NCI-H345 treated with DMSO at 0.1 percent for 48 hours (cell line): Measurements from ENCODE around the gene CALML3.
"Not testable (repeated sequence)": the region's sequence is repeated elsewhere in the genome, so short reads cannot be mapped to it uniquely, and the experiment has no call there.

ENCODE experiments used
- DNase-seq: peaks from one replicate; lab custom pipeline; 2025; ENCODE audit not compliant: unreplicated experiment; lab: John Stamatoyannopoulos, UW

Gene CALML3

DNA sequence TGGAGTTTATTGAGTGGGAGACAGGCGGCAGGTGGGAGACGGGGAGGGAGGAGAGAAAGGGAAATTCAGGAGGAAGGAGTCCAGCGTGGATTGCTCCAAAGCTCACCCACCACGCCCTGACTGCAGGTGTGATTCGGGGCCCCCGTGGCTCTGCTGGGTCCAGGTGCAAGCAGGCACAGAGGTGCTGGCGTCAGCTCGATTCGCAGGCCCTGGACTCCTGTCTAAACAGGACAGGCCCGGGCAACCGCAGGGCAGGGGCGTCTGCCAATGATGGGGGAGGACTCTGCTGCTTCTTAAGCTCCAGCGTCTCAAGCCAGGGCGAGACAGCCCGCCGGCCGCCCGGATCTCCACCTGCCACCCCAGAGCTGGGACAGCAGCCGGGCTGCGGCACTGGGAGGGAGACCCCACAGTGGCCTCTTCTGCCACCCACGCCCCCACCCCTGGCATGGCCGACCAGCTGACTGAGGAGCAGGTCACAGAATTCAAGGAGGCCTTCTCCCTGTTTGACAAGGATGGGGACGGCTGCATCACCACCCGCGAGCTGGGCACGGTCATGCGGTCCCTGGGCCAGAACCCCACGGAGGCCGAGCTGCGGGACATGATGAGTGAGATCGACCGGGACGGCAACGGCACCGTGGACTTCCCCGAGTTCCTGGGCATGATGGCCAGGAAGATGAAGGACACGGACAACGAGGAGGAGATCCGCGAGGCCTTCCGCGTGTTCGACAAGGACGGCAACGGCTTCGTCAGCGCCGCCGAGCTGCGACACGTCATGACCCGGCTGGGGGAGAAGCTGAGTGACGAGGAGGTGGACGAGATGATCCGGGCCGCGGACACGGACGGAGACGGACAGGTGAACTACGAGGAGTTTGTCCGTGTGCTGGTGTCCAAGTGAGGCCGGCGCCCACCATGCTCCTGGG is at the start of gene CALML3:
CALML3 (plus strand) TSS at position 321 of the 920 bp plus-strand sequence; CDS start at position 446, 125 bp downstream.
- no peak for DNase-seq

DNA sequence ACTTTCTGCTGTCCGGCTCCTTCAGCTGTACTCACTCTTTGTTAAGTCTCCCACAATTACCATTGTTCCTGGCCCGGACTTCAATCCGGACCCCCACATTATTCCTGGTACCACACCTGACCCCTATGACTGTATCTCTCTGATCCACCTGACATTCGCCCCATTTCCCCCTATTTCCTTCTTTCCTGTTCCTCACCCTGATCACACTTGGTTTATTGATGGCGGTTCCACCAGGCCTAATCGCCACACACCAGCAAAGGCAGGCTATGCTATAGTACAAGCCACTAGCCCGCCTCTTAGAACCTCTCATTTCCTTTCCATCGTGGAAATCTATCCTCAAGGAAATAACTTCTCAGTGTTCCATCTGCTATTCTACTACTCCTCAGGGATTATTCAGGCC is 49.7 kb upstream of the CALML3 start:
- DNase-seq, result not testable (repeated sequence)

DNA sequence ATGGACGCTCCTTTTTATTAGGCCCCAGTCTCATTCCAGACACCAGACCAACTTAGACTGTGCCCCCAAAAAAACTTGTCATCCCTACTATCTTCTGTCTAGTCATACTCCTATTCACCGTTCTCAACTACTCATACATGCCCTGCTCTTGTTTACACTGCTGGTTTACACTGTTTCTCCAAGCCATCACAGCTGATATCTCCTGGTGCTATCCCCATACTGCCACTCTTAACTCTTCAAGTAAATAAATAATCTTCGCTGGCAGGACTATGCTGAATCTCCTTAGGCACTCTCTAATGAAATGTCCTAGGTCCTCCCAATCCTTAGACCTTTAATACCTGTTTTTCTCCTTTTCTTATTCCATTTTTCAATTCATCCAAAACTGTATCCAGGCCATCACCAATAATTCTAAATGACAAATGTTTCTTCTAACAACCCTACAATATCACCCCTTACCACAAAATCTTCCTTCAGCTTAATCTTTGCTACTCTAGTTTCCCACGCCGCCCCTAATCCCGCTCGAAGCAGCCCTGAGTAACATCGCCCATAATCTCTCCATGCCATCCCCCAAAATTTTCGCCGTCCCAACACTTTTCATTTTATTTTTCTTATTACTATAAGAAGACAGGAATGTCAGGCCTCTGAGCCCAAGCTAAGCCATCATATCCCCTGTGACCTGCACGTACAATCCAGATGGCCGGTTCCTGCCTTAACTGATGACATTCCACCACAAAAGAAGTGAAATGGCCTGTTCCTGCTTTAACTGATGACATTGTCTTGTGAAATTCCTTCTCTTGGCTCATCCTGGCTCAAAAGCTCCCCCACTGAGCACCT is 48.6 kb upstream of the CALML3 start:
- DNase-seq, result not testable (repeated sequence)

DNA sequence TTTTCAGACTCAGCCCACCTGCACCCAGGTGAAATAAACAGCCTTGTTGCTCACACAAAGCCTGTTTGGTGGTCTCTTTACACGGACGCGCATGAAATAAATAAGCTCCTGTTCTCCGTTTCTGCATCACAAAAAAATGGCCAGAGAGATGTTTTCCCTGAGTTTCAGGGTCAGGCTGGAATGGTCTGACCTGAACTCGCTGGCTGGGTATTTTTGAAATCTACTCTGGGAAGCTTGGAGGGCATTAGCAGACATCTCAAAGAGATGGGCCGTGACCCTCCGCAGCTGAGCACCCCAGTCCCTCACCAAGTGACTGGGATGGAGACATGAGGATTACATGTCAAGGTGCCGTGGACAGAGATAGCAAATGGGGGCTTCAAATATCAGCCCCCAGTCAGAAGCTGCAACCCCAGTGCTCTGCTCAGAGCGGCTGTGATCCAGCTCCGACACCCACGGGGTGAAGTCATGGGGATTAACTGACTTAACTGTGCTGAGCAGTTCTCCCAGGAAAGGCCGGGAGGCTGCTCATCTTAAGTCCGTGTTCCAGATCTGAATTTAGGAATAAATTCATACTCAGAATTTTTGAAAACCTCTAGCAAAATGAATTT is 47.7 kb upstream of the CALML3 start:
- no peak for DNase-seq

DNA sequence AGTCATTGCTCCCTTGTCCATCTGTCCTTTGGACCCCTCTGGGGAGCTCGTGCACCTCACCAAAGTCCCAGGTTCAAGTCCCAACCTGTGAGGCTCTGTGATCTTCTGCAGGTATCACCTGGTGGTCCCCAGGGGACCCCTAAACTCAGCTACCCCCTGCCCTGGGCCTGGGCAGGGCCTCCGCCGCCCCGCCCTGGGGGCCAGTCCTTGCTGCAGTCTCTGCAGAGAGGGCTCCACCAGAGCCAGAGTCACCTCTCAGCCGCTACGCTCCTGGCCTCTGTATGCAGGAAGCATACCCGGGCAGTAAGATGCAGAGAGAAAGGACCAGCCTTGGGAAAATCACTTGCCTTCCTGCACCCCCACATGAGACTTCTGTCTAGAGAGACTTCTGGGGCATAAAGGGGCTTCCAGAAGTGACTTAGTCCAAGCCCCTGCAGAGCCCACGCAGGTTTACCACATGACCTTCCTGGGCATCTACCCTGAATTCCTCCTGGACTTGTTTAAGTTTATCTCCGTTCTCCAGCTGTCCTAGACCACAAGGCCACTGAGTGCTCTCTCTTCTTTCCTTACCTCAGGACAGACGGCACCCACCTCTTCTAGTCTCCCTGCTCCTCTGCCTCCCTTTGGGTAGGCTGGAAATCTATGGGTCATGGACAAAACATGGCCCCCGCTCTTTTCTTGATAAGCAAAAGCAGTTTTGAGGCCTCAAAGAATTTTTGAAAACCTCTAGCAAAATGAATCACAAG is 46.6 kb upstream of the CALML3 start:
- no peak for DNase-seq

DNA sequence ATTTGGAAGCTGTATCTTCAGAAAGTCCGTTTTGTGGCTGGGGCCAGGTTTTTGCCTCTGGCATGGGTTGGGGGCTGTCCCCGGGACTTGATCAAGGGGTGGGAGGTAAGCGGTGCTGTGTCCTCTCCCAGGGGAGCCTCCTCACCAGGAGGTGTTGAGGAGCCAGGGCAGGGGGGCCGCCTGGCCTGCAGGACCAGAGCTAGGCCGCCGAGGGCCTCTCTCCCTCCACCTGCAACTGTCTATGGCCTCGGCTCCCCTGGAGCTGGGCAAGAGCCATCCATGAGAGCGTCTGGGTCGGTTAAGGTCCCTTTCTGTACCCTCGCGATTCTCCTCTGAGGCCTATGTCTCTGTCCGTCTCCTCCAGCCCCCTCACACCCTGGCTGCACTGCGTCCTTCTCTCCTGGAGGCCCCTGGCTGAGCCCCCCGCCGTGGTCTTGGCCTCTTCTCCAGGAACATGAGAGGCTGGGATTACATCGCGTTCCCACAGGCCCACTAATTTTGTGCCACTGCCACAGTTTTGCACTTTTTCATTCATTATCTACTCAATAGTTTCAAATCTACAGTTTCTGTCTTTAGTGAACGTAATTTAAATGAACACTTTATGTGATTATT is 46.0 kb upstream of the CALML3 start:
- no peak for DNase-seq

DNA sequence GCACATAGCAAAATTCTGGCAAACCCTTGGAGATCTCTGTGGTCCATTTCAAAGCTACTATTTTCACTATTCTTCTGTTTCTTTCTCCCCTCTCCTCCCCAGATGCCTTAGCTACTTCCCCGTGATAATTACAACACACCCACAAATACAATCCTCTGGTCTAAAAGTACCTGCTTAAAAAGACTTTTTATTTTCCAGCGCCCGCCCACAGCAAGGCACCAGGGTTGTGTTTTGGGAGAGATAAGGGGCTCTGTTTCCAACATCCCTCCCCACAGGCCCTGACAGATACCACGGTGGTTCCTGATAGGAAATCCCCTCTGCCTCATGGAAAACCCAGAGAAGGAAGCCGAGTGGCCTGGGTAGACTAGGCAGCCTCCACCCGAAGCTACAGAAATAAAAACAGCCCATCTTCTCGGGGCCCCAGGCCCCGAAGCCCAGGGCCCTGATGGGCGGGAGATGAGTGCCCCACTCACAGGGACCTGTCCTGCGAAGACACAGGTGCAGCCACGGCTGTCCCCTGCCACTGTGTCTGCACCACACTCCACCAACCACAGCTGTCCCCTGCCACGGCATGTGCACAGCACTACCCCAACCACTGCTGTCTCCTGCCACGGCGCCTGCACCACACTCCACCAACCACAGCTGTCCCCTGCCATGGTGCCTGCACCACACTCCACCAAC is 45.1 kb upstream of the CALML3 start:
- DNase-seq, result no peak

DNA sequence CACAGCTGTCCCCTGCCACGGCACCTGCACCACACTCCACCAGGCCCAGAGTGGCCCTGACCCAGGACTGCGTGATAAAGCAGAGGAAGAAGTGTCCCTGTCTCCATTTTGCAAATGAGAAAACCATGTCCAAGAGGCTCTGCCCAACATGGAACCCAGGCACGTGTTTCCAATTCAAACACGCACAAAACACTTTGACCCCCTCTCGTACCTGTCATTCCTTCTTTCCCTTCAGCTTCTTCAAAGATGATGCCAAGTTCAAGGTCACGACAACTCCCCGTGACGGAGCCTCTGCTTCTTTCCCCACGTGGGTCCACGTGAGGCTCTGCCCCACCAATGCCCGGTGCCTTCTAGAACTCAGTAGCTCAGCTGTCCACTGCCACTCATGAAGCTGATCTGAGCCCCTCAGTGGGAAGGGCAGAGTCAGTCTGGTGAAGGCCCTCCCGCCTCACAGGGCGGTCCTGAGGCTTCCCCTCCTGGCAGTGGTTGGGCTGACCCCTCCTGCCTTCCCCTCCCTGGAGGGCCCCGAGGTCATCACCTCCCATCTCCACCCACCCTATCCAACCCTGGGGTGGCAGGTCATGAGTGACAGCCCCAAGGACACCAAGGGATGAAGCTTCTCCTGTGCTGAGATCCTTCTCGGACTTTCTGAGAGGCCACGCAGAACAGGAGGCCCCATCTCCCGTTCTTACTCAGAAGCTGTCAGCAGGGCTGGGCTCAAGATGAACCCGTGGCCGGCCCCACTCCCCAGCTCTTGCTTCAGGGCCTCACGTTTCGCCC is 44.4 kb upstream of the CALML3 start:
- DNase-seq, result no peak

DNA sequence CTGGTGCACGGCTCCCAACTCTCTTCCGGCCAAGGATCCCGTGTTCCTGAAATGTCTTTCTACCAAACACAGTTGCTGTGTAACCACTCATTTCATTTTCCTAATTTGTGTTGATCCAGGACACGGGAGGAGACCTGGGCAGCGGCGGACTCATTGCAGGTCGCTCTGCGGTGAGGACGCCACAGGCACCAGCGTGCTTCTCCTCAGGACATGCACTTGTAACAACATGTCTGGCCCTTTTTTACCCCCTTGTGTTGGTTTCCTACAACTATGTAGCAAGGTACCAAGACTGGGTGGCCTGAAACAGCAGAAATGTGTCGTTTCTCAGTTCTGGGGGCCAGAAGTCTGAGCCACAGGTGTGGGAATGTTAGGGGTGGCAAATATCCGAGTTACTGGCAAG is 43.6 kb upstream of the CALML3 start:
- no peak for DNase-seq

DNA sequence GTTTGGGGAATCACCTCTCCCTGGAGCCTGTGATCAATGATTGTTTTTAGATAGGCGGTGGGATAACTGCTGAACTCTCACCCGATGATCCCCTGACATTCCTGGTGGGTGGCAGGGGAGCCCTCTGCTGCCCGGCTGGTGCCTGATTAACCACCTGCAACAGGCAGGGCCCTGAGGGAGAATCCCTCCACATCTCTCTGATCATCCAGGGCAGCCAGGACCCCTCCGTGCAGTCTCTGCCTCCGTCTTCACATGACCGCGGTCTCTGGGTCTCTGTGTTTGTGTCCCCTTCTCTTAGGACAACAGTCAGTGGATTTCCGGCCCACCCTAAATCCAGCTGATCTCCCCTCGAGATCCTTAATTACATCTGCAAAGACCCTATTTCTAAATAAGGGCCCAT is 42.7 kb upstream of the CALML3 start:
- no peak for DNase-seq

DNA sequence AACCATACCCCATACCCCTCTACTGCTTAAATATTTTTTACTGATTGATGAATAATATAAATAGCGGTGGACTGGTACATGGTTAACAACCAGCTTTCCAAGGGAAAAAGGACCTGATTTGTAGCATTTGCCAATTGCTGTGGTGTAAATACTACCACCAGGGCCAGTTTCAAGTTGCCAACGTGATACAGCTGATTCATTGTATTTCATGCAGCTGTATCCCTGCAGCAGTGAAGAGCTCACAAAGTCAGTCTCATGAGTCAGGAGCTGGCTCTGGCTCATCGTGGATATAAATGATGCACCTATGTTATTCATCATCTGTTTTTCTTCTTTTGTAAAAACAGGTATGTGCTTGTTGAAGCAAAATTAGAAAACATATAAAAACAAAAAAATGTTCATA is 40.6 kb upstream of the CALML3 start:
- DNase-seq, result no peak

DNA sequence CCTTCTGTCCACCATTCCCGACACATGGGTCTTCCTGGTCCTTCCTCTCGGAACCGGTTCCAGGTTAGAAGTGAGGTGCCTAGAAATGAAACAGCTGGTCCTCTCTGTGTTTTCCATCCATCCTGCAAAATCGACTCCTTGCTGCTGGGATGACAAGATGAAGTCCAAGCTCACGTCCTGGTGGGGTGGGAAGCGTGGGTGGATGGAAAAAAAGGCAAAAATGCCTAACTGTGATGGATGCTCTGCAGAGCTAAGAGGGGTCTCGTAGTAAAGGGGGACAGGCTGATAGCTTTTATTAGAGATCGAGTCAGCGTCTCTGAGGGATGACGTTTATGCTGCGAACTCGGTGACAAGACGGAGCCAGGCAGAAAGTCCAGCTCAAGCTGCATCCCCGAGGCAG is 39.5 kb upstream of the CALML3 start:
- no peak for DNase-seq

DNA sequence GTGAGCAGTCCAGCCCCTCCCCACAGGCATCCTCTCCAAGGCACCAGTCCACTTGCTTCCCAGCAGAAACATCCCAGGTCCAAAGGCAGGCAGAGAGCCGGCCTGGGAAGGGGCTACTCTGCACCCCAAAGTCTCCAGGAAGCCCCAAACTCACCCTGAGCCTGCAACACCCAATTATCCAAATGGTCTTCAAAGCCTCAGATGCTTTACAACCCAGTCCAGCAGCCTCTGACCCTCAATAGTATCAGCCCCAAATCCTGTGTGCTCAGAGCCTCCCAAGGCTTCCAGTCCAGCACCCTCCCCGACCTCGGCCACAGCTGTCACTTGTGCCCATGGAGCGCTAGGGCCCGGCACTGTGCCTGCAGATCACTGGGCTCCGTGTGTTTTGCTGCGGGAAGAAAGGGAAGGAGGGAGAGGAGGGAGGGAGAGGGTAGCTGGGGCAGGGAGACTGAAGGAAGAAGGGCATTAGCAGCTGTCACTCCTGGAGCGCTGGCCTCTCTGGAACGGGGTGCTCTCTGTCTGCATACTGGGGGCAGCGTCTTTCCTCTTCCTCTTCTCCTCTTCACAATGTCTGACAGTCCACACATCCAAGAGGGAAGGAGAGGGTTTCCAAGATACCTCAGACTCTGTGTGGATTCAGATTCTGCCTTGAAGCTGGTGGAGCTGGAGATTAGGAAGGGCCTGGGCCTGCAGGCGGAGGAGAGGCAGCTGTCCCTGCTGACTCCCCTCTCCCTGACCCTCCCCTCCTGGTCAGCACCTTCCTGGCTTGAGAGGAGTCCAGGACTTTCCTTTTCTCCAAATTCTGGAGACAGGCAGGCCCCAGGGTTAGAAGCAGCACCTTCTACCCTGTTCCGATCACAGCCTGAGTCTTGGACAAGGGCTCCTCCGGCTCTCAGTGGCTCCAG is 38.6 kb upstream of the CALML3 start:
- no peak for DNase-seq

DNA sequence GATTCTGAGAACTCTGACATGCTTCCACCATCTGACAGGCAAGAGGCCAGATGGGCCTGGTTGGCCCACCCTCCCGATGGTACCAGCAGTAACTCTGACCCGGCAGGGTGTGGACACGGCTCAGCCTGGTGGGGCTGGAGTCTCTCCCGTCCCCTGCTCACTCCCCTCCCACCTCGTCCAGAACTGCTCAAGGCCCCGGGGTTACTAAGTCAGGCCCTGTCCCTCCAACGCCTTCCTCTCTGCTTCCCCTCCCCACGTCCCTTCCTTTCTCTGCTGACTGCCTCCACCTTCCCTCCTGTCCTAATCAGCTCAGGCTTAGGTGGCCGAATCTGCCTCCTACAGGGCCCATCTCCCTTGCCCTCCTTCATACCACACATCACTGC is 37.9 kb upstream of the CALML3 start:
- DNase-seq, result no peak

DNA sequence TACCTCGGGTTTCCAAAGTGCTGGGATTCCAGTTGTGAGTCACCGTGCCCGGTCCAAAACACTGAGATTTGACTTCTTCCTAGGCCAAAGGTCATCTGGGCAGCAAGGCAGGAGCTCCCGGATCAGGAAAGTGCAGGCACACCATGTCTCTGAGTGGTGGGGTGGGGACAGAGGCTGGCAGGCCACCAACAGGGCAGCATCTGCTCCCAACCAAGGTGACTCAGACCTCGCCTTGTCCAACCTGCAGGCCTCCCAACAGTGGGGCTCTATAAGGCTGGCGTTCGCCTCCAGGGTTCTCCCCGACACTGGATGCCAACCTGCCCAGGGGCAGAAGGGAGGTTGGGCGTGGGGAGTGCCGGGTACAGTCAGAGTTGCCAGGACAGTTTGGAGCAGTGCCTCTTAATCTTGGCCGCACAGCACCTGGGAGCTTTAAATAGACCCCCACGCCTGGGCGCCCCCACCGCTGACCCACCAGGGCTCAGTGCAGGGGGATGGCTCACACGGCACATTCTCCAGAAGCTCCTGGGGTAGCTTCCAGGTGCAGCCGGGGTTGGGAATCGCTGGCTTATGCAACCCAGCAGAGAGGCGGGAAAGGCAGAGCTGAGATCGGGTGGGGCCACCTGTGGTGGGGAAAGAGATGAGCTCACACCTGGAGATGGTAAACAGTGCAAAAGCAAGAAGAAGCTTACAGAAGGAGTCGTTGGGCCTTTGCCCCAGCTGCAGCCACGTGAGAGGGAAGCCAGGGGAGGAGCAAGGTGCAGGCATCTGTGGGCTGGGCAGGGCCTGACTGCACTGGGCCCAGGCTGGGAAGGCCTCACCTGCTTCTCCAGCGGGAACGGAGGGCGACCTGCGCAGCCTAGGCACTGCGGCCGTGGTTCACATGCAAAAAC is 36.2 kb upstream of the CALML3 start:
- no peak for DNase-seq

DNA sequence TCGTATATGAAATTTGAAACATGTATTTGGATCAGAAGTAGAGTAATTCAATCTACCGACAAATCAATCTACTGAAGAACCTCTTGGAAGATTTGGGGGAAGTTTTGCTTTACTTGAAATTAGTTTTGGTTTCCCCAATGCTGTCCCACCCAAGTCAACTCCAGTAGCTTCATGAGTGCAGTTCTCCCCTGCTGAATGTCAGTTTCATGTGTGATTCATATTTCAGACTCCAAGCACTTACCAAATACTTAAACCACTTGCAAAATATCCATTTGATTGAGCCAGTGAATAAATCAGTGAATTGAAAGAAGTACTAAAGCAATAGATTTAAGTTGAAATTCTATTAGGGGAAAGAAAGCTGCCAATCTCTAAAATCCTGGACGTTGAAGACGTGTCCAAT is 34.7 kb upstream of the CALML3 start:
- DNase-seq, result no peak
